ENCODE results near the gene SLC27A4.

SLC27A4 gene

GRCh38 chr9:128389395-128390149 lies 49.2 kb downstream of the SLC27A4 start:
- in situ Hi-C loops (cut with MboI; ENCODE audit: low pct_unique_long_range_greater_than_20kb, low sequenced_read_pairs, unreplicated experiment), result no loop called here
- TF ChIP-seq, protein P1, sequence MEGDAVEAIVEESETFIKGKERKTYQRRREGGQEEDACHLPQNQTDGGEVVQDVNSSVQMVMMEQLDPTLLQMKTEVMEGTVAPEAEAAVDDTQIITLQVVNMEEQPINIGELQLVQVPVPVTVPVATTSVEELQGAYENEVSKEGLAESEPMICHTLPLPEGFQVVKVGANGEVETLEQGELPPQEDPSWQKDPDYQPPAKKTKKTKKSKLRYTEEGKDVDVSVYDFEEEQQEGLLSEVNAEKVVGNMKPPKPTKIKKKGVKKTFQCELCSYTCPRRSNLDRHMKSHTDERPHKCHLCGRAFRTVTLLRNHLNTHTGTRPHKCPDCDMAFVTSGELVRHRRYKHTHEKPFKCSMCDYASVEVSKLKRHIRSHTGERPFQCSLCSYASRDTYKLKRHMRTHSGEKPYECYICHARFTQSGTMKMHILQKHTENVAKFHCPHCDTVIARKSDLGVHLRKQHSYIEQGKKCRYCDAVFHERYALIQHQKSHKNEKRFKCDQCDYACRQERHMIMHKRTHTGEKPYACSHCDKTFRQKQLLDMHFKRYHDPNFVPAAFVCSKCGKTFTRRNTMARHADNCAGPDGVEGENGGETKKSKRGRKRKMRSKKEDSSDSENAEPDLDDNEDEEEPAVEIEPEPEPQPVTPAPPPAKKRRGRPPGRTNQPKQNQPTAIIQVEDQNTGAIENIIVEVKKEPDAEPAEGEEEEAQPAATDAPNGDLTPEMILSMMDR (IDR thresholded peaks at IDR 0.05; ENCODE audit: extremely low read depth, insufficient read depth, missing control alignments), result no peak
- no peak for DNase-seq (ENCODE audit: low spot score)

DNA sequence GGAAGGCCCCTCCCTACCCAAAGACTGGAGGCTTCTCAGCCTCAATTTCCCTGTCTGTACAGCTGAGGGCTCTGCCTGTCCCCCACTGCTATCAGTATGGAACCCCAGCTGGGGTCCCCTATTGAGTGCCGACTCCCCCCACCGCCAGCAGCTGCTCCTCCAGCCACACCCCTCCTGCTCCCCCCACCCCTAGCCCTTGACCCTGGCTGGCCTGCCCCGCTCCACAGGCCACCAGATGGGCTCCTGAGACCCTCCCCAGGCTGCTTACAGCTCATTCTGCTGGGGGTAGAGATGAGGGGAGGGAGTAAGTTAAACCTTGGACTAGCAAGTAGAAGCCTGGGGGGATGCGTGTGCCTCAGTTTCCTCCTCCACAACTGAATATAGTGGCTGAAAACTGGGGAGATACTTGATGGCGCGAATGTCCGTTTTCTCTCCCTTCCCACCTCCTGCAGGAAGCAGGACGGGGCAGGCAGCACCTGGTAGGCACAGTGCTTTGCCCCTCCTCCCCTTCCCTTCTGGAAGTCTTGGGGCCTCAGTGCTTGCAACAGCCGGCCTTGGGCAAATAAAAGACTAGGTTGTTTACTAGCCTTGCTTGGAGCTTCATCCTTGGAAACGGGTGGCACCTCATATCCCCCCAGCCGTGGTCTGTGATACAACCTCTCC lies 50.0 kb downstream of the SLC27A4 start:
- TF ChIP-seq, protein P1 (IDR thresholded peaks at IDR 0.05; ENCODE audit: extremely low read depth, insufficient read depth, missing control alignments), result no peak
- no peak for DNase-seq (ENCODE audit: low spot score)
- in situ Hi-C loops (cut with MboI; ENCODE audit: low pct_unique_long_range_greater_than_20kb, low sequenced_read_pairs, unreplicated experiment), result no loop called here

GRCh38 chr9:128390813-128391711 lies 50.7 kb downstream of the SLC27A4 start:
- TF ChIP-seq, protein P1 (IDR thresholded peaks at IDR 0.05; ENCODE audit: extremely low read depth, insufficient read depth, missing control alignments), result no peak
- no peak for DNase-seq (ENCODE audit: low spot score)
- in situ Hi-C loops (cut with MboI; ENCODE audit: low pct_unique_long_range_greater_than_20kb, low sequenced_read_pairs, unreplicated experiment), result no loop called here

- in situ Hi-C loops (cut with MboI; ENCODE audit: low pct_unique_long_range_greater_than_20kb, low sequenced_read_pairs, unreplicated experiment), result no loop called here
- TF ChIP-seq, protein P1 (IDR thresholded peaks at IDR 0.05; ENCODE audit: extremely low read depth, insufficient read depth, missing control alignments), result no peak
- no peak for DNase-seq (ENCODE audit: low spot score)
These were observed 51.6 kb downstream of the SLC27A4 start for GRCh38 chr9:128391956-128392301.

GRCh38 chr9:128392302-128393144 lies 52.2 kb downstream of the SLC27A4 start:
- in situ Hi-C loops (cut with MboI; ENCODE audit: low pct_unique_long_range_greater_than_20kb, low sequenced_read_pairs, unreplicated experiment), result no loop called here
- TF ChIP-seq, protein P1 (IDR thresholded peaks at IDR 0.05; ENCODE audit: extremely low read depth, insufficient read depth, missing control alignments), result no peak
- no peak for DNase-seq (ENCODE audit: low spot score)
